GM23338 (cell line): ENCODE results near the gene PDE4D. TPM values are rescaled to one million over a fixed set of nuclear protein-coding genes. Genes with fewer than 3 reads are reported as not detected.

Source experiments
- ATAC-seq: fragments of 200-7000 bp; cut with Tn5 transposase; 3 replicates; pipeline ENCODE4 v1.9.1; 2020
- DNase-seq: peaks from one replicate; pipeline ENCODE4 v3.0.0-alpha.2; 2015; ENCODE audit warnings: low spot score
- H2AFZ ChIP-seq: fragments of 200-600 bp; sonication (generic); 2 replicates; pipeline ENCODE4 v1.8.0; 2016; ENCODE audit warnings: antibody characterized with exemption, mild to moderate bottlenecking, moderate library complexity
- H3F3A ChIP-seq: fragments of 200-600 bp; sonication (generic); replicated peaks from 2 replicates; pipeline ENCODE4 v1.8.0; 2017; ENCODE audit warnings: antibody characterized with exemption, mixed run types, low read depth
- H3K27ac ChIP-seq: fragments of 200-600 bp; sonication (generic); 2 replicates; pipeline ENCODE4 v1.6.1; 2016; ENCODE audit warnings: low read depth
- H3K27me3 ChIP-seq: fragments of 200-600 bp; sonication (generic); 2 replicates; pipeline ENCODE4 v1.8.0; 2016; ENCODE audit warnings: mild to moderate bottlenecking, mixed run types, moderate library complexity; ENCODE audit not compliant: insufficient read depth
- H3K36me3 ChIP-seq: fragments of 200-600 bp; sonication (generic); 2 replicates; pipeline ENCODE4 v1.8.0; 2016; ENCODE audit warnings: mild to moderate bottlenecking; ENCODE audit not compliant: insufficient read depth
- H3K4me1 ChIP-seq: fragments of 200-600 bp; sonication (generic); 2 replicates; pipeline ENCODE4 v1.8.0; 2016; ENCODE audit warnings: mild to moderate bottlenecking, moderate library complexity; ENCODE audit not compliant: insufficient read depth
- H3K4me2 ChIP-seq: fragments of 200-600 bp; sonication (generic); 2 replicates; pipeline ENCODE4 v1.7.1; 2017; ENCODE audit warnings: mixed run types
- H3K4me3 ChIP-seq: fragments of 200-600 bp; sonication (generic); 2 replicates; pipeline ENCODE4 v1.6.1; 2016; ENCODE audit warnings: mixed run types
- H3K79me2 ChIP-seq: fragments of 200-600 bp; sonication (generic); replicated peaks from 2 replicates; pipeline ENCODE4 v1.8.0; 2017; ENCODE audit warnings: mild to moderate bottlenecking; ENCODE audit not compliant: insufficient read depth
- H3K9me2 ChIP-seq: fragments of 200-600 bp; sonication (generic); 2 replicates; pipeline ENCODE4 v1.8.0; 2017; ENCODE audit not compliant: insufficient read depth
- H4K20me1 ChIP-seq: fragments of 200-600 bp; sonication (generic); replicated peaks from 2 replicates; pipeline ENCODE4 v1.8.0; 2017; ENCODE audit warnings: mild to moderate bottlenecking; ENCODE audit not compliant: insufficient read depth
- H3K27ac Mint-ChIP-seq: 2 replicates; pipeline ENCODE4 v1.8.0; 2020; ENCODE audit warnings: inconsistent platforms, mild to moderate bottlenecking, moderate library complexity, mixed read lengths
- H3K27me3 Mint-ChIP-seq: 3 replicates; pipeline ENCODE4 v1.8.0; 2022; ENCODE audit warnings: low read depth, mild to moderate bottlenecking, moderate library complexity, mixed read lengths, inconsistent platforms; ENCODE audit not compliant: insufficient read depth, poor library complexity
- H3K36me3 Mint-ChIP-seq: 3 replicates; pipeline ENCODE4 v1.8.0; 2021; ENCODE audit warnings: low read depth, mild to moderate bottlenecking, inconsistent platforms, moderate library complexity, mixed read lengths
- H3K4me1 Mint-ChIP-seq: 3 replicates; pipeline ENCODE4 v1.8.0; 2020; ENCODE audit warnings: mild to moderate bottlenecking, inconsistent platforms, mixed read lengths
- H3K4me3 Mint-ChIP-seq: 3 replicates; pipeline ENCODE4 v1.8.0; 2021; ENCODE audit warnings: moderate library complexity, mild to moderate bottlenecking, inconsistent platforms, mixed read lengths
- H3K9me3 Mint-ChIP-seq: 3 replicates; pipeline ENCODE4 v1.8.0; 2020; ENCODE audit warnings: moderate library complexity, mild to moderate bottlenecking, inconsistent platforms, mixed read lengths
- CREB1 ChIP-seq: fragments of 250-450 bp; sonication (Bioruptor Pico); IDR thresholded peaks from 2 replicates; pipeline ENCODE4 v1.5.0; 2020; ENCODE audit warnings: low read depth, mild to moderate bottlenecking, moderate library complexity
- ETS1 ChIP-seq: IDR thresholded peaks from 2 replicates; pipeline ENCODE4 v1.6.1; 2016; ENCODE audit warnings: antibody characterized with exemption
- EZH2 ChIP-seq: fragments of 200-600 bp; sonication (generic); IDR thresholded peaks from one replicate; pipeline ENCODE4 v1.8.0; 2017; ENCODE audit warnings: antibody characterized with exemption, mild to moderate bottlenecking, low read depth; ENCODE audit not compliant: unreplicated experiment
- EZH2phosphoT487 ChIP-seq: fragments of 200-600 bp; sonication (generic); IDR thresholded peaks from one replicate; pipeline ENCODE4 v1.8.1; 2018; ENCODE audit warnings: antibody characterized with exemption; ENCODE audit not compliant: unreplicated experiment
- JUNB ChIP-seq: IDR thresholded peaks from one replicate; pipeline ENCODE4 v1.6.1; 2016; ENCODE audit warnings: antibody characterized with exemption; ENCODE audit not compliant: unreplicated experiment
- NANOG ChIP-seq: IDR thresholded peaks from 2 replicates; pipeline ENCODE4 v1.6.1; 2016; ENCODE audit warnings: antibody characterized with exemption, borderline replicate concordance
- POLR2AphosphoS5 ChIP-seq: IDR thresholded peaks from 2 replicates; pipeline ENCODE4 v1.6.1; 2016; ENCODE audit warnings: antibody characterized with exemption, low read depth
- STAT1 ChIP-seq: IDR thresholded peaks from one replicate; pipeline ENCODE4 v1.6.1; 2016; ENCODE audit warnings: antibody characterized with exemption; ENCODE audit not compliant: unreplicated experiment
- ZNF114 ChIP-seq: fragments of 250-450 bp; sonication (Bioruptor Pico); IDR thresholded peaks from 2 replicates; pipeline ENCODE4 v1.5.0; 2020; ENCODE audit warnings: mild to moderate bottlenecking, moderate library complexity
- ZNF331 ChIP-seq: fragments of 250-450 bp; sonication (Bioruptor Pico); IDR thresholded peaks from 2 replicates; pipeline ENCODE4 v1.5.0; 2020; ENCODE audit warnings: low read depth, mild to moderate bottlenecking, moderate library complexity
- ZNF462 ChIP-seq: fragments of 250-450 bp; sonication (Bioruptor Pico); IDR thresholded peaks from 2 replicates; pipeline ENCODE4 v1.5.0; 2020; ENCODE audit warnings: mild to moderate bottlenecking, moderate library complexity
- polyA plus RNA-seq: library from polyadenylated mRNA; unstranded; fragments of >200 nt; fragmentation: Nextera tagmentation; extraction: Ambion mirVana; gene quantifications from 2 replicates; pipeline ENCODE4 v1.2.1, GENCODE V29; 2016
- total RNA-seq: library from RNA; depleted of rRNA; stranded (reverse); fragments of >200 nt; shearing (Covaris generic); gene quantifications from 2 replicates; pipeline ENCODE4 v1.2.3, GENCODE V29; 2014
- TF ChIP-seq, protein P1 (sequence below): IDR thresholded peaks from one replicate; pipeline ENCODE4 v1.6.1; 2018; ENCODE audit warnings: antibody characterized with exemption; ENCODE audit not compliant: unreplicated experiment
- TF ChIP-seq, protein P2 (sequence below), 2 experiments: fragments of 200-600 bp in 1 of 2; sonication (generic) in 1 of 2; conservative IDR thresholded peaks; 2 replicates each; pipeline versions ENCODE4 v1.5.1 to v1.6.1; 2016 to 2017; ENCODE audit warnings: antibody characterized with exemption in 2 of 2, low read depth in 2 of 2, mild to moderate bottlenecking in 2 of 2, moderate library complexity in 1 of 2

Gene PDE4D
- total and polyA plus RNA-seq, 2 experiments from 2014 or later: 2.1 to 4.7 TPM

GRCh38 chr5:59767211-59767605, 126.3 kb downstream of the PDE4D start:
- H3K27me3 ChIP-seq: peaks cover 35% of the 10 kb centered on the region
- Mint-ChIP-seq H3K4me3 (no peak overlapping the region), H3K27ac (no peak overlapping the region), H3K4me1 (peaks cover 17% of the 10 kb centered on the region), H3K36me3 (no peaks in the 10 kb centered on the region), H3K27me3 (peaks cover 20% of the 10 kb centered on the region), H3K9me3 (no peaks in the 10 kb centered on the region)
- no peak overlapping the region for H3K4me2 ChIP-seq
- no peak overlapping the region for H2AFZ ChIP-seq
- ATAC-seq: no peak
- H4K20me1 ChIP-seq: no peaks in the 10 kb centered on the region
- H3F3A ChIP-seq: no peaks in the 10 kb centered on the region
- no peak overlapping the region for H3K27ac ChIP-seq
- H3K4me3 ChIP-seq: no peak overlapping the region
- no peak for DNase-seq
- no peaks in the 10 kb centered on the region for H3K9me2 ChIP-seq
- TF ChIP-seq EZH2: no peak
- TF ChIP-seq ZNF331 (CRISPR knock-in tag): no peak
- no peak for TF ChIP-seq NANOG
- no peak for TF ChIP-seq POLR2AphosphoS5
- TF ChIP-seq, protein P1, sequence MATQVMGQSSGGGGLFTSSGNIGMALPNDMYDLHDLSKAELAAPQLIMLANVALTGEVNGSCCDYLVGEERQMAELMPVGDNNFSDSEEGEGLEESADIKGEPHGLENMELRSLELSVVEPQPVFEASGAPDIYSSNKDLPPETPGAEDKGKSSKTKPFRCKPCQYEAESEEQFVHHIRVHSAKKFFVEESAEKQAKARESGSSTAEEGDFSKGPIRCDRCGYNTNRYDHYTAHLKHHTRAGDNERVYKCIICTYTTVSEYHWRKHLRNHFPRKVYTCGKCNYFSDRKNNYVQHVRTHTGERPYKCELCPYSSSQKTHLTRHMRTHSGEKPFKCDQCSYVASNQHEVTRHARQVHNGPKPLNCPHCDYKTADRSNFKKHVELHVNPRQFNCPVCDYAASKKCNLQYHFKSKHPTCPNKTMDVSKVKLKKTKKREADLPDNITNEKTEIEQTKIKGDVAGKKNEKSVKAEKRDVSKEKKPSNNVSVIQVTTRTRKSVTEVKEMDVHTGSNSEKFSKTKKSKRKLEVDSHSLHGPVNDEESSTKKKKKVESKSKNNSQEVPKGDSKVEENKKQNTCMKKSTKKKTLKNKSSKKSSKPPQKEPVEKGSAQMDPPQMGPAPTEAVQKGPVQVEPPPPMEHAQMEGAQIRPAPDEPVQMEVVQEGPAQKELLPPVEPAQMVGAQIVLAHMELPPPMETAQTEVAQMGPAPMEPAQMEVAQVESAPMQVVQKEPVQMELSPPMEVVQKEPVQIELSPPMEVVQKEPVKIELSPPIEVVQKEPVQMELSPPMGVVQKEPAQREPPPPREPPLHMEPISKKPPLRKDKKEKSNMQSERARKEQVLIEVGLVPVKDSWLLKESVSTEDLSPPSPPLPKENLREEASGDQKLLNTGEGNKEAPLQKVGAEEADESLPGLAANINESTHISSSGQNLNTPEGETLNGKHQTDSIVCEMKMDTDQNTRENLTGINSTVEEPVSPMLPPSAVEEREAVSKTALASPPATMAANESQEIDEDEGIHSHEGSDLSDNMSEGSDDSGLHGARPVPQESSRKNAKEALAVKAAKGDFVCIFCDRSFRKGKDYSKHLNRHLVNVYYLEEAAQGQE: no peak
- TF ChIP-seq, protein P2, sequence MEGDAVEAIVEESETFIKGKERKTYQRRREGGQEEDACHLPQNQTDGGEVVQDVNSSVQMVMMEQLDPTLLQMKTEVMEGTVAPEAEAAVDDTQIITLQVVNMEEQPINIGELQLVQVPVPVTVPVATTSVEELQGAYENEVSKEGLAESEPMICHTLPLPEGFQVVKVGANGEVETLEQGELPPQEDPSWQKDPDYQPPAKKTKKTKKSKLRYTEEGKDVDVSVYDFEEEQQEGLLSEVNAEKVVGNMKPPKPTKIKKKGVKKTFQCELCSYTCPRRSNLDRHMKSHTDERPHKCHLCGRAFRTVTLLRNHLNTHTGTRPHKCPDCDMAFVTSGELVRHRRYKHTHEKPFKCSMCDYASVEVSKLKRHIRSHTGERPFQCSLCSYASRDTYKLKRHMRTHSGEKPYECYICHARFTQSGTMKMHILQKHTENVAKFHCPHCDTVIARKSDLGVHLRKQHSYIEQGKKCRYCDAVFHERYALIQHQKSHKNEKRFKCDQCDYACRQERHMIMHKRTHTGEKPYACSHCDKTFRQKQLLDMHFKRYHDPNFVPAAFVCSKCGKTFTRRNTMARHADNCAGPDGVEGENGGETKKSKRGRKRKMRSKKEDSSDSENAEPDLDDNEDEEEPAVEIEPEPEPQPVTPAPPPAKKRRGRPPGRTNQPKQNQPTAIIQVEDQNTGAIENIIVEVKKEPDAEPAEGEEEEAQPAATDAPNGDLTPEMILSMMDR (conservative IDR thresholded peaks at IDR 0.05; ENCODE audit: low read depth in 2 of 2): no peak
- no peak for TF ChIP-seq CREB1
- TF ChIP-seq ETS1: no peak
- no peak for TF ChIP-seq EZH2phosphoT487
- TF ChIP-seq ZNF114 (CRISPR knock-in tag): no peak
- TF ChIP-seq STAT1: no peak
- TF ChIP-seq ZNF462 (CRISPR knock-in tag): no peak
- TF ChIP-seq JUNB: no peak
- H3K79me2 ChIP-seq: no peaks in the 10 kb centered on the region
- peaks cover 8% of the 10 kb centered on the region for H3K4me1 ChIP-seq
- no peaks in the 10 kb centered on the region for H3K36me3 ChIP-seq
